SU-DHL-6 (cell line): Measurements from ENCODE around the gene CCDC167.
"Not testable (repeated sequence)": the region's sequence is repeated elsewhere in the genome, so short reads cannot be mapped to it uniquely, and the experiment has no call there.

Experiments used
- H2AFZ ChIP-seq: fragments of 200-600 bp; sonication (generic); 2 replicates; pipeline ENCODE4 v1.6.1; 2014; ENCODE audit warnings: low read depth, mild to moderate bottlenecking, moderate library complexity, mixed read lengths, antibody characterized with exemption, low read length; ENCODE audit not compliant: severe bottlenecking
- H3F3A ChIP-seq: fragments of 200-600 bp; shearing (Covaris generic); 2 replicates; pipeline ENCODE4 v1.6.0; 2016; ENCODE audit warnings: antibody characterized with exemption, mild to moderate bottlenecking; ENCODE audit not compliant: insufficient read depth
- H3K27ac ChIP-seq: fragments of 200-600 bp; sonication (generic); 2 replicates; pipeline ENCODE4 v1.5.1; 2016; ENCODE audit warnings: low read depth, mild to moderate bottlenecking, low read length, moderate library complexity, mixed read lengths
- H3K27me3 ChIP-seq: fragments of 200-600 bp; sonication (generic), shearing (Covaris generic); 2 replicates; pipeline ENCODE4 v1.6.0; 2014; ENCODE audit warnings: mild to moderate bottlenecking, low read length
- H3K36me3 ChIP-seq: fragments of 200-600 bp; sonication (generic); 2 replicates; pipeline ENCODE4 v1.6.1; 2014; ENCODE audit warnings: mild to moderate bottlenecking, low read length, mixed read lengths
- H3K4me2 ChIP-seq: fragments of 300-600, 200-600 bp; shearing (Covaris generic), sonication (generic); 2 replicates; pipeline ENCODE4 v1.6.0; 2014; ENCODE audit warnings: low read length, low read depth, mild to moderate bottlenecking; ENCODE audit not compliant: poor library complexity, severe bottlenecking
- H3K4me3 ChIP-seq: fragments of 200-600 bp; sonication (generic); 2 replicates; pipeline ENCODE4 v1.5.1; 2014; ENCODE audit warnings: antibody characterized with exemption, low read length, mild to moderate bottlenecking, mixed read lengths; ENCODE audit not compliant: insufficient read depth, poor library complexity, severe bottlenecking
- H3K79me2 ChIP-seq: fragments of 200-600 bp; sonication (generic); 2 replicates; pipeline ENCODE4 v1.6.1; 2014; ENCODE audit warnings: mild to moderate bottlenecking, low read length, moderate library complexity; ENCODE audit not compliant: insufficient read depth
- H3K9ac ChIP-seq: fragments of 200-600 bp; sonication (generic); 2 replicates; pipeline ENCODE4 v1.7.0; 2014; ENCODE audit warnings: mild to moderate bottlenecking, low read length
- H3K9me2 ChIP-seq: fragments of 200-600 bp; sonication (generic); replicated peaks from 2 replicates; pipeline ENCODE4 v1.6.1; 2014; ENCODE audit warnings: low read length; ENCODE audit not compliant: insufficient read depth
- H3K9me3 ChIP-seq: fragments of 200-600 bp; sonication (generic); 2 replicates; pipeline ENCODE4 v1.6.1; 2014; ENCODE audit warnings: low read length, mixed read lengths; ENCODE audit not compliant: insufficient read depth
- H4K20me1 ChIP-seq: fragments of 200-600 bp; sonication (generic); 2 replicates; pipeline ENCODE4 v1.6.1; 2014; ENCODE audit warnings: low read depth, mild to moderate bottlenecking, antibody characterized with exemption, low read length, moderate library complexity, mixed read lengths
- EZH2phosphoT487 ChIP-seq: fragments of 200-600 bp; sonication (generic), shearing (Covaris generic); conservative IDR thresholded peaks from 2 replicates; pipeline ENCODE4 v1.6.1; 2018; ENCODE audit warnings: mild to moderate bottlenecking, antibody characterized with exemption, low read length, moderate library complexity, mixed read lengths
- TF ChIP-seq, protein P1 (sequence below): fragments of 200-600 bp; sonication (generic); IDR thresholded peaks from one replicate; pipeline ENCODE4 v1.5.1; 2017; ENCODE audit warnings: antibody characterized with exemption, mild to moderate bottlenecking, low read length, moderate library complexity; ENCODE audit not compliant: insufficient read depth, poor library complexity, severe bottlenecking

Gene CCDC167

GRCh38 chr6:37449984-37450383, 49.7 kb downstream of the CCDC167 start:
- H3F3A ChIP-seq: no peaks in the 10 kb centered on the region
- H2AFZ ChIP-seq: no peak overlapping the region
- no peak for TF ChIP-seq EZH2phosphoT487
- TF ChIP-seq, protein P1, sequence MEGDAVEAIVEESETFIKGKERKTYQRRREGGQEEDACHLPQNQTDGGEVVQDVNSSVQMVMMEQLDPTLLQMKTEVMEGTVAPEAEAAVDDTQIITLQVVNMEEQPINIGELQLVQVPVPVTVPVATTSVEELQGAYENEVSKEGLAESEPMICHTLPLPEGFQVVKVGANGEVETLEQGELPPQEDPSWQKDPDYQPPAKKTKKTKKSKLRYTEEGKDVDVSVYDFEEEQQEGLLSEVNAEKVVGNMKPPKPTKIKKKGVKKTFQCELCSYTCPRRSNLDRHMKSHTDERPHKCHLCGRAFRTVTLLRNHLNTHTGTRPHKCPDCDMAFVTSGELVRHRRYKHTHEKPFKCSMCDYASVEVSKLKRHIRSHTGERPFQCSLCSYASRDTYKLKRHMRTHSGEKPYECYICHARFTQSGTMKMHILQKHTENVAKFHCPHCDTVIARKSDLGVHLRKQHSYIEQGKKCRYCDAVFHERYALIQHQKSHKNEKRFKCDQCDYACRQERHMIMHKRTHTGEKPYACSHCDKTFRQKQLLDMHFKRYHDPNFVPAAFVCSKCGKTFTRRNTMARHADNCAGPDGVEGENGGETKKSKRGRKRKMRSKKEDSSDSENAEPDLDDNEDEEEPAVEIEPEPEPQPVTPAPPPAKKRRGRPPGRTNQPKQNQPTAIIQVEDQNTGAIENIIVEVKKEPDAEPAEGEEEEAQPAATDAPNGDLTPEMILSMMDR: no peak
- no peaks in the 10 kb centered on the region for H3K9me3 ChIP-seq
- H3K9me2 ChIP-seq: no peaks in the 10 kb centered on the region
- H3K27me3 ChIP-seq: no peaks in the 10 kb centered on the region
- no peak overlapping the region for H3K9ac ChIP-seq
- H3K27ac ChIP-seq: no peak overlapping the region
- peaks cover 10% of the 10 kb centered on the region; the same call in 1 of the 2 replicates for H3K36me3 ChIP-seq
- no peaks in the 10 kb centered on the region for H3K79me2 ChIP-seq
- no peak overlapping the region for H3K4me2 ChIP-seq
- no peaks in the 10 kb centered on the region for H4K20me1 ChIP-seq
- no peak overlapping the region for H3K4me3 ChIP-seq

DNA sequence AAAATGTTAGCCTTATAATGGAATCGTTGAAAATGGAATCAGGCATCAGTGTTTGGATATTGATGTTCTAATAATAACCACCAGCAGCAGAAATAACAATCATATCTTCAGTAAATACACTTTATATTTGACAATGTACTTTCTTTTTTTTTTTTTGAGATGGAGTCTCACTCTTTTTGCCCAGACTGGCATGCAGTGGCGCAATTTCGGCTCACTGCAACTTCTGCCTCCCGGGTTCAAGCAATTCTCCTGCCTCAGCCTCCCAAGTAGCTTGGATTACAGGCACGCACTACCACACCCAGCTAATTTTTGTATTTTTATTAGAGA, 56.5 kb downstream of the CCDC167 start:
- not testable (repeated sequence) for H3K79me2 ChIP-seq, H3K4me3 ChIP-seq

GRCh38 chr6:37442416-37443215, 57.1 kb downstream of the CCDC167 start:
- no peaks in the 10 kb centered on the region for H3F3A ChIP-seq
- H3K4me2 ChIP-seq: peak overlapping the region; percentile 11
- TF ChIP-seq, protein P1: no peak
- TF ChIP-seq EZH2phosphoT487: no peak
- no peaks in the 10 kb centered on the region for H3K27me3 ChIP-seq
- H3K27ac ChIP-seq: no peak overlapping the region
- peaks cover 5% of the 10 kb centered on the region; the same call in 1 of the 2 replicates for H3K79me2 ChIP-seq
- H4K20me1 ChIP-seq: no peaks in the 10 kb centered on the region
- H3K9ac ChIP-seq: no peak overlapping the region
- H3K9me2 ChIP-seq: no peaks in the 10 kb centered on the region
- H2AFZ ChIP-seq: no peak overlapping the region
- H3K4me3 ChIP-seq: no peak overlapping the region
- peaks cover 20% of the 10 kb centered on the region for H3K36me3 ChIP-seq
- H3K9me3 ChIP-seq: no peaks in the 10 kb centered on the region

More for the DNA sequence above, 56.5 kb downstream of the CCDC167 start:
- not testable (repeated sequence) for H3K27ac ChIP-seq, H3F3A ChIP-seq, H4K20me1 ChIP-seq, H3K27me3 ChIP-seq, H3K9ac ChIP-seq, H3K9me2 ChIP-seq, H3K4me2 ChIP-seq, H2AFZ ChIP-seq, H3K9me3 ChIP-seq
- peaks cover 20% of the 10 kb centered on the region for H3K36me3 ChIP-seq

DNA sequence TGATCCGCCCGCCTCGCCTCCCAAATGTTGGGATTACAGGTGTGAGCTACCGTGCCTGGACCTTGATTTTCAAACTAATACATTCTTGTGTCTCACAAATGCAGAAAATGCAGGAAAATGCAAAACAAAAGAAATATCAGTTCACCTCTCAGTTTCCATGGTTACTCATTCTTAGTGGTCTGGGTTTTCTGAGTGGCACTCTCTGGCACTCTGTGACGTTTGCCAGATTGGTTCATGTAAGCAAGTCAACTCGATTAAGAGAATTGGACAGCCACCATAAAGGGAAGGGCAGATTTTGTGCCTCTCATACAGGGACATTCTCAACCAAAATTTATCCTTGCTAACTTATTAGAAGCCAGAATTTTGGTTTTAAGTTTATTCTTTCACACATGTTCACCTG, 58.0 kb downstream of the CCDC167 start:
- no peak for TF ChIP-seq EZH2phosphoT487
- TF ChIP-seq, protein P1: no peak
- H3K9me3 ChIP-seq: no peaks in the 10 kb centered on the region
- H3K4me2 ChIP-seq: no peak overlapping the region

More for the DNA sequence above, 58.0 kb downstream of the CCDC167 start:
- Histone ChIP-seq H3K9ac (no peak overlapping the region), H3K36me3 (peaks cover 20% of the 10 kb centered on the region), H3F3A (no peaks in the 10 kb centered on the region), H3K27me3 (no peaks in the 10 kb centered on the region), H3K27ac (no peak overlapping the region), H3K4me3 (no peak overlapping the region), H2AFZ (no peak overlapping the region), H4K20me1 (no peaks in the 10 kb centered on the region), H3K9me2 (no peaks in the 10 kb centered on the region), H3K79me2 (peaks cover 5% of the 10 kb centered on the region; the same call in 1 of the 2 replicates)
